ENCODE data around the gene FANCC.

Gene FANCC

GRCh38 chr9:95218773-95219172 is 98.7 kb downstream of the FANCC start:
- no peak overlapping the region for H3K27ac ChIP-seq
- no peak for TF ChIP-seq CTCF (conservative IDR thresholded peaks at IDR 0.05; ENCODE audit: low read depth)
- CTCF ChIA-PET, result interaction anchor here (1.0 kb wide), 1 partner anchor 24 kb away, joined by 3 read pairs; no protein-coding TSS in a partner anchor
- no peak for DNase-seq (ENCODE audit: low spot score)
- POLR2A ChIA-PET (ENCODE audit: low non-redundant PET), result no interaction called here

- ChIA-PET POLR2A (ENCODE audit: low non-redundant PET) (no interaction called here), CTCF (interaction anchor here (1.0 kb wide), 1 partner anchor 25 kb away, joined by 3 read pairs; no protein-coding TSS in a partner anchor)
- no peak for DNase-seq (ENCODE audit: low spot score)
- no peak for TF ChIP-seq CTCF (conservative IDR thresholded peaks at IDR 0.05; ENCODE audit: low read depth)
- H3K27ac ChIP-seq, result no peak overlapping the region
Observed at GRCh38 chr9:95217936-95218335, 99.6 kb downstream of the FANCC start.

GRCh38 chr9:95215336-95215898 is 102.1 kb downstream of the FANCC start:
- CTCF ChIA-PET, result no interaction called here
- no peak overlapping the region for H3K27ac ChIP-seq
- no peak for TF ChIP-seq CTCF (conservative IDR thresholded peaks at IDR 0.05; ENCODE audit: low read depth)
- DNase-seq (ENCODE audit: low spot score), result no peak
- POLR2A ChIA-PET (ENCODE audit: low non-redundant PET), result no interaction called here

GRCh38 chr9:95213117-95213516 is 104.4 kb downstream of the FANCC start:
- POLR2A ChIA-PET (ENCODE audit: low non-redundant PET), result no interaction called here
- H3K27ac ChIP-seq, result no peak overlapping the region
- no peak for TF ChIP-seq CTCF (conservative IDR thresholded peaks at IDR 0.05; ENCODE audit: low read depth)
- CTCF ChIA-PET, result interaction anchor here (1.3 kb wide), 1 partner anchor 10 kb away, joined by 3 read pairs; no protein-coding TSS in a partner anchor
- DNase-seq (ENCODE audit: low spot score), result no peak

- H3K27ac ChIP-seq, result no peak overlapping the region
- CTCF ChIA-PET, result no interaction called here
- no peak for DNase-seq (ENCODE audit: low spot score)
- POLR2A ChIA-PET (ENCODE audit: low non-redundant PET), result no interaction called here
- TF ChIP-seq CTCF (conservative IDR thresholded peaks at IDR 0.05; ENCODE audit: low read depth), result no peak
Observed at GRCh38 chr9:95211028-95211427, 106.5 kb downstream of the FANCC start.

GRCh38 chr9:95207403-95207802 is 110.1 kb downstream of the FANCC start:
- DNase-seq (ENCODE audit: low spot score), result no peak
- no peak for TF ChIP-seq CTCF (conservative IDR thresholded peaks at IDR 0.05; ENCODE audit: low read depth)
- POLR2A ChIA-PET (ENCODE audit: low non-redundant PET), result no interaction called here
- CTCF ChIA-PET, result interaction anchor here (0.6 kb wide), 1 partner anchor 164 kb away, joined by 3 read pairs; no protein-coding TSS in a partner anchor
- no peak overlapping the region for H3K27ac ChIP-seq

All from RWPE1 (cell line).